SK-N-SH (cell line): Measurements from ENCODE around the gene CSNK1D.

ENCODE experiments used
- CTCF ChIP-seq: fragments of 200-600 bp; sonication (generic); IDR thresholded peaks from 2 replicates; pipeline ENCODE4 v1.6.1; 2017; ENCODE audit warnings: antibody characterized with exemption, mild to moderate bottlenecking, moderate library complexity
- TEAD4 ChIP-seq: IDR thresholded peaks from 2 replicates; pipeline ENCODE4 v1.4.0; 2012; ENCODE audit warnings: mild to moderate bottlenecking, borderline replicate concordance; ENCODE audit not compliant: insufficient read depth

- TF ChIP-seq CTCF (no peak), TEAD4 (no peak)
Measured at GRCh38 chr17:82204831-82205719, 68.4 kb downstream of the CSNK1D start.
